Measurements from ENCODE around the gene NUDT21. TPM values are rescaled to one million over a fixed set of nuclear protein-coding genes. Genes with fewer than 3 reads are reported as not detected.

NUDT21 gene
- total RNA-seq, 1 donor from 2014 or later: 126 TPM

GRCh38 chr16:56420613-56421012, 30.5 kb downstream of the NUDT21 start:
- H3K36me3 Mint-ChIP-seq (ENCODE audit: low read depth, unreplicated experiment): peaks cover 3% of the 10 kb centered on the region
- no peaks in the 10 kb centered on the region for H3K27me3 Mint-ChIP-seq (ENCODE audit: unreplicated experiment)
- no peak for DNase-seq (ENCODE audit: low spot score)
- no peak for TF ChIP-seq CTCF (IDR thresholded peaks at IDR 0.05; ENCODE audit: unreplicated experiment)
- H3K9me3 Mint-ChIP-seq (ENCODE audit: unreplicated experiment): no peaks in the 10 kb centered on the region
- no peak overlapping the region for H3K4me3 Mint-ChIP-seq (ENCODE audit: unreplicated experiment)
- no peak overlapping the region for H3K27ac Mint-ChIP-seq (ENCODE audit: unreplicated experiment)
- H3K4me1 Mint-ChIP-seq (ENCODE audit: unreplicated experiment): peaks cover 24% of the 10 kb centered on the region

- H3K27ac Mint-ChIP-seq (ENCODE audit: unreplicated experiment): no peak overlapping the region
- DNase-seq (ENCODE audit: low spot score): no peak
- H3K27me3 Mint-ChIP-seq (ENCODE audit: unreplicated experiment): no peaks in the 10 kb centered on the region
- no peak for TF ChIP-seq CTCF (IDR thresholded peaks at IDR 0.05; ENCODE audit: unreplicated experiment)
- H3K4me1 Mint-ChIP-seq (ENCODE audit: unreplicated experiment): peaks cover 24% of the 10 kb centered on the region
- H3K36me3 Mint-ChIP-seq (ENCODE audit: low read depth, unreplicated experiment): peaks cover 3% of the 10 kb centered on the region
- H3K9me3 Mint-ChIP-seq (ENCODE audit: unreplicated experiment): no peaks in the 10 kb centered on the region
- no peak overlapping the region for H3K4me3 Mint-ChIP-seq (ENCODE audit: unreplicated experiment)
These were observed 31.2 kb downstream of the NUDT21 start for GRCh38 chr16:56419740-56420548.

- no peak for TF ChIP-seq CTCF (IDR thresholded peaks at IDR 0.05; ENCODE audit: unreplicated experiment)
These were observed 34.0 kb downstream of the NUDT21 start for GRCh38 chr16:56417138-56417537.

GRCh38 chr16:56415875-56416274, 35.3 kb downstream of the NUDT21 start:
- DNase-seq (ENCODE audit: low spot score): no peak
- no peak overlapping the region for H3K4me3 Mint-ChIP-seq (ENCODE audit: unreplicated experiment)
- no peaks in the 10 kb centered on the region for H3K9me3 Mint-ChIP-seq (ENCODE audit: unreplicated experiment)
- no peak for TF ChIP-seq CTCF (IDR thresholded peaks at IDR 0.05; ENCODE audit: unreplicated experiment)
- H3K4me1 Mint-ChIP-seq (ENCODE audit: unreplicated experiment): peaks cover 5% of the 10 kb centered on the region
- H3K27ac Mint-ChIP-seq (ENCODE audit: unreplicated experiment): no peak overlapping the region
- H3K36me3 Mint-ChIP-seq (ENCODE audit: low read depth, unreplicated experiment): peaks cover 12% of the 10 kb centered on the region
- no peaks in the 10 kb centered on the region for H3K27me3 Mint-ChIP-seq (ENCODE audit: unreplicated experiment)

More at GRCh38 chr16:56417138-56417537, 34.0 kb downstream of the NUDT21 start:
- no peaks in the 10 kb centered on the region for H3K27me3 Mint-ChIP-seq (ENCODE audit: unreplicated experiment)
- no peak overlapping the region for H3K27ac Mint-ChIP-seq (ENCODE audit: unreplicated experiment)
- no peaks in the 10 kb centered on the region for H3K9me3 Mint-ChIP-seq (ENCODE audit: unreplicated experiment)
- no peak overlapping the region for H3K4me3 Mint-ChIP-seq (ENCODE audit: unreplicated experiment)
- no peak for DNase-seq (ENCODE audit: low spot score)
- H3K4me1 Mint-ChIP-seq (ENCODE audit: unreplicated experiment): peaks cover 7% of the 10 kb centered on the region
- peaks cover 7% of the 10 kb centered on the region for H3K36me3 Mint-ChIP-seq (ENCODE audit: low read depth, unreplicated experiment)

- no peaks in the 10 kb centered on the region for H3K4me1 Mint-ChIP-seq (ENCODE audit: unreplicated experiment)
- H3K36me3 Mint-ChIP-seq (ENCODE audit: low read depth, unreplicated experiment): peaks cover 13% of the 10 kb centered on the region
- TF ChIP-seq CTCF (IDR thresholded peaks at IDR 0.05; ENCODE audit: unreplicated experiment): no peak
- DNase-seq (ENCODE audit: low spot score): no peak
- H3K9me3 Mint-ChIP-seq (ENCODE audit: unreplicated experiment): no peaks in the 10 kb centered on the region
- no peak overlapping the region for H3K4me3 Mint-ChIP-seq (ENCODE audit: unreplicated experiment)
- H3K27ac Mint-ChIP-seq (ENCODE audit: unreplicated experiment): no peak overlapping the region
- no peaks in the 10 kb centered on the region for H3K27me3 Mint-ChIP-seq (ENCODE audit: unreplicated experiment)
These were observed 36.8 kb downstream of the NUDT21 start for GRCh38 chr16:56414366-56414765.
